Chondrocyte (in vitro differentiated cells): ENCODE measurements around the gene DDX60. TPM values are rescaled to one million over a fixed set of nuclear protein-coding genes. Genes with fewer than 3 reads are reported as not detected.
"Not testable (repeated sequence)": the region's sequence is repeated elsewhere in the genome, so short reads cannot be mapped to it uniquely, and the experiment has no call there.

Source experiments
- DNase-seq: peaks from one replicate; pipeline ENCODE4 v3.0.0; 2021; ENCODE audit warnings: mixed read lengths, low spot score
- H3K27ac Mint-ChIP-seq: one replicate; pipeline ENCODE4 v1.8.0; 2021; ENCODE audit warnings: mild to moderate bottlenecking, moderate library complexity, mixed read lengths; ENCODE audit not compliant: unreplicated experiment
- H3K27me3 Mint-ChIP-seq: 2 replicates; pipeline ENCODE4 v1.8.0; 2021; ENCODE audit warnings: low read depth, mixed read lengths
- H3K36me3 Mint-ChIP-seq: 2 replicates; pipeline ENCODE4 v1.8.0; 2021; ENCODE audit warnings: low read depth, mixed read lengths
- H3K4me1 Mint-ChIP-seq: 2 replicates; pipeline ENCODE4 v1.8.0; 2021; ENCODE audit warnings: low read depth, mild to moderate bottlenecking, mixed read lengths
- H3K4me3 Mint-ChIP-seq: one replicate; pipeline ENCODE4 v1.8.0; 2021; ENCODE audit warnings: mild to moderate bottlenecking, moderate library complexity, mixed read lengths; ENCODE audit not compliant: unreplicated experiment
- H3K9me3 Mint-ChIP-seq: 2 replicates; pipeline ENCODE4 v1.8.0; 2021; ENCODE audit warnings: low read depth, mixed read lengths
- total RNA-seq: library from RNA; stranded (reverse); gene quantifications from 3 replicates; pipeline ENCODE4 v1.2.1, GENCODE V29; 2021
- TF ChIP-seq, protein P1 (sequence below): fragments of 200-600 bp; sonication (generic); IDR thresholded peaks from 2 replicates; pipeline ENCODE4 v1.5.0; 2021; ENCODE audit warnings: antibody characterized with exemption, mild to moderate bottlenecking, moderate library complexity

Gene DDX60
- total RNA-seq, 1 donor from 2014 or later, result 5.9 TPM

DNA sequence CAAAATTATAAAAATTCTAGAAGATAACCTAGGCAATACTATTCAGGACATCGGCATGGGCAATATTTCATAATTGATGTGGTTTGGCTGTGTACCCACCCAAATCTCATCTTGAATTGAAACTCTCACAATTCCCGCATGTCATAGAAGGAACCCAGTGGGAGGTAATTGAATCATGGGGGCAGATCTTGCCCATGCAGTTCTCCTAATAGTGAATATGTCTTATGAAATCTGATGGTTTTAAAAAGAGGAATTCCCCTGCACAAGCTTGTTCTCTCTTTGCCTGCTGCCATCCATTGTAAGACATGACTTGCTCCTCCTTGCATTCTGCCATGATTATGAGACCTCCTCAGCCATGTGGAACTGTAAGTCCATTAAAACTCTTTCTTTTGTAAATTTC, 77.7 kb downstream of the DDX60 start:
- Mint-ChIP-seq H3K4me3 (no peak overlapping the region), H3K4me1 (no peaks in the 10 kb centered on the region), H3K27ac (no peak overlapping the region), H3K27me3 (no peaks in the 10 kb centered on the region), H3K36me3 (peaks cover 21% of the 10 kb centered on the region), H3K9me3 (peaks cover 22% of the 10 kb centered on the region)
- no peak for DNase-seq
- TF ChIP-seq, protein P1, sequence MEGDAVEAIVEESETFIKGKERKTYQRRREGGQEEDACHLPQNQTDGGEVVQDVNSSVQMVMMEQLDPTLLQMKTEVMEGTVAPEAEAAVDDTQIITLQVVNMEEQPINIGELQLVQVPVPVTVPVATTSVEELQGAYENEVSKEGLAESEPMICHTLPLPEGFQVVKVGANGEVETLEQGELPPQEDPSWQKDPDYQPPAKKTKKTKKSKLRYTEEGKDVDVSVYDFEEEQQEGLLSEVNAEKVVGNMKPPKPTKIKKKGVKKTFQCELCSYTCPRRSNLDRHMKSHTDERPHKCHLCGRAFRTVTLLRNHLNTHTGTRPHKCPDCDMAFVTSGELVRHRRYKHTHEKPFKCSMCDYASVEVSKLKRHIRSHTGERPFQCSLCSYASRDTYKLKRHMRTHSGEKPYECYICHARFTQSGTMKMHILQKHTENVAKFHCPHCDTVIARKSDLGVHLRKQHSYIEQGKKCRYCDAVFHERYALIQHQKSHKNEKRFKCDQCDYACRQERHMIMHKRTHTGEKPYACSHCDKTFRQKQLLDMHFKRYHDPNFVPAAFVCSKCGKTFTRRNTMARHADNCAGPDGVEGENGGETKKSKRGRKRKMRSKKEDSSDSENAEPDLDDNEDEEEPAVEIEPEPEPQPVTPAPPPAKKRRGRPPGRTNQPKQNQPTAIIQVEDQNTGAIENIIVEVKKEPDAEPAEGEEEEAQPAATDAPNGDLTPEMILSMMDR, result no peak

DNA sequence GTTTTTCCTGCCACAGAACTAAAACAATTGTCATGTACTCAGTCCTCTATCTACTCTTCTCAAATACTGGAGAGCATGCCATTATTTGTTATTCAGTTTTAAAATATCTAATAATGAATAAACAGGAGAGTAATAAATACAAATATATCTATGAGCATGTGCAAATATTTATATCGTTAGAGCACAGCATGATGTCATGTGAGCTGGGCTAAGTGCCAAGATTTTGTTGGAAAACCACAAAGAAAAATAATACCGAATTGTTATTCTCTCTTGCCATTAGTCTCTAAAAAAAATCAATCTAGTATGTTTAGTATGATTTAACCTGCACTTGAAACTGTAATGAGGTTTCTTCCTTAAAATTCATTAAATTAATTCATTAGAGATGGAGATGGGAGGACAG, 97.3 kb downstream of the DDX60 start:
- TF ChIP-seq, protein P1, result no peak
- Mint-ChIP-seq H3K27me3 (no peaks in the 10 kb centered on the region), H3K4me3 (no peak overlapping the region), H3K4me1 (peaks cover 13% of the 10 kb centered on the region), H3K27ac (no peak overlapping the region), H3K9me3 (peaks cover 13% of the 10 kb centered on the region), H3K36me3 (peaks cover 11% of the 10 kb centered on the region)
- DNase-seq, result no peak

DNA sequence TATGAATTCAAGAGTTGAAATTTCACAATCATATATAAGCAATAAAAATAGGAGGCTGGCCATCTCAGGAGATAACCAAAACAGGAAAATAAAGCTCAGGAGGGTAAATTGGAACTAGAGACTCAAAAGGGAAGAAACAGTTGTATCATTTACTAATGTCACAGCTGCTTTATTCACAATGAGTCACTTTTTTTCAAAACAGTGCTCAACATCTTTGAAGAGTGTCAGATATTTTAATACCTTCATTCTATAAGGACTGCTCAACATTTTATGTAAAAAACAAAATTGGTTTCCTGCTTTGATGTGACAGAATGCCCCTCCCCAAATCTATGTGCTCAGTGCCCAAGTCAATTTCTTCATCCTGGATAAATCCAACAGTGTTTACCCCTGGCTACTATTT, 97.7 kb downstream of the DDX60 start:
- H3K27me3 Mint-ChIP-seq, result no peaks in the 10 kb centered on the region
- no peak overlapping the region for H3K27ac Mint-ChIP-seq
- no peak overlapping the region for H3K4me3 Mint-ChIP-seq
- H3K9me3 Mint-ChIP-seq, result peaks cover 13% of the 10 kb centered on the region
- DNase-seq, result no peak
- TF ChIP-seq, protein P1, result no peak
- H3K4me1 Mint-ChIP-seq, result peaks cover 13% of the 10 kb centered on the region
- H3K36me3 Mint-ChIP-seq, result peaks cover 11% of the 10 kb centered on the region

DNA sequence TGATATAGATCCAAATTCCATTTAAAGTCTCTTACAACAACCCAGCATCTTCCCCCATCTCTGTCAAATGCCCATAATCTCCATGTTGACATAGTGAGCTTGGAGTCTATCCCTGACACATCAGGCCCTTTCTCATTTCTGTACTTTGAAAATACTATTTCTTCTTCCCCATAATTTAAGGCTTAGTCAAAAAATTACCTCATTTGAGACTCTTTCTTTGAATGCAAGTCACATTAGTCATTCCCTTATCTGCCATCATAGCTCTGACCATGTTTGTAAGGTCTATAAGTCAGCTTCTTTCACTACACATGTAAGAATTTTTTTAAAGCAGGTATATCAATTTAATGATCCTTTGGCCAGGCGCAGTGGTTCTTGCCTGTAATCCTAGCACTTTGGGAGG, 99.9 kb downstream of the DDX60 start:
- no peak overlapping the region for H3K4me3 Mint-ChIP-seq
- peaks cover 13% of the 10 kb centered on the region for H3K4me1 Mint-ChIP-seq

DNA sequence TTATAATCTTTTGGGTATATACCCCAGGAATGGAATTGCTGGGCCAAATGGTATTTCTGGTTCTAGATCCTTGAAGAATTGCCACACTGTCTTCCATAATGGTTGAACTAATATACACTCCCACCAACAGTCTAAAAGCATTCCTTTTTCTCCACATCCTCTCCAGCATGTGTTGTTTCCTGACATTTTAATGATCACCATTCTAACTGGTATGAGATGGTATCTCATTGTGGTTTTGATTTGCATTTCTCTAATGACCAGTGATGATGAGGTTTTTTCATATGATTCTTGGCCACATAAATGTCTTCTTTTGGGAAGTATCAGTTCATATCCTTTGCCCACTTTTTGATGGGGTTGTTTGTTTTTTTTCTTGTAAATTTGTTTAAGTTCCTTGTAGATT, 105.0 kb downstream of the DDX60 start:
- not testable (repeated sequence) for DNase-seq, H3K27me3 Mint-ChIP-seq, H3K27ac Mint-ChIP-seq, H3K4me3 Mint-ChIP-seq
- H3K4me1 Mint-ChIP-seq, result peaks cover 13% of the 10 kb centered on the region
- H3K9me3 Mint-ChIP-seq, result peaks cover 31% of the 10 kb centered on the region
- peaks cover 14% of the 10 kb centered on the region for H3K36me3 Mint-ChIP-seq

More for the DNA sequence above, 99.9 kb downstream of the DDX60 start:
- DNase-seq, result no peak
- peak overlapping the region; percentile 38 for H3K27ac Mint-ChIP-seq
- TF ChIP-seq, protein P1, result no peak
- H3K9me3 Mint-ChIP-seq, result peaks cover 30% of the 10 kb centered on the region
- H3K27me3 Mint-ChIP-seq, result no peaks in the 10 kb centered on the region
- peaks cover 14% of the 10 kb centered on the region for H3K36me3 Mint-ChIP-seq

DNA sequence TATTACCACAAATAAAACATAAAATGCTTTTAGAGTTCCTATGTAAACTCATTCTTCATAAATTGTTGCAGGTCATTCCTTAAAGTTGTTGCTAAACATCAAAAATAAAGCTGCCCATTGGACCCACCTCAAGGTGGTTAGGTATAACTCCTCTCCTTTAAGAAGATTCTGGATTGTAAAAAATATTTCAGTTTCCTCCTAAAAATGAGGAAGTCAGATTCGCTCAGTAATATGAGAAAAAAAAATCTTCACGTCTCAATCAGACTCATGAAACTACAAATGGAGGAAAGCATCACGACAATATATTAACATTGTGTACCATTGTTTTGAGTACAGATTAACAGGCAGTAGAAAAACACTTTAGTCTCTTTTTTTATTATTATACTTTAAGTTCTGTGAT, 105.9 kb downstream of the DDX60 start:
- H3K9me3 Mint-ChIP-seq, result peaks cover 25% of the 10 kb centered on the region
- DNase-seq, result no peak
- peaks cover 9% of the 10 kb centered on the region for H3K4me1 Mint-ChIP-seq
- no peak overlapping the region for H3K4me3 Mint-ChIP-seq
- no peaks in the 10 kb centered on the region for H3K27me3 Mint-ChIP-seq
- no peak overlapping the region for H3K27ac Mint-ChIP-seq
- TF ChIP-seq, protein P1, result no peak
- peaks cover 8% of the 10 kb centered on the region for H3K36me3 Mint-ChIP-seq
